Fibroblast of skin of left quadriceps (primary cell): ENCODE measurements around the gene KRTAP10-6.
"Not testable (repeated sequence)": the region's sequence is repeated elsewhere in the genome, so short reads cannot be mapped to it uniquely, and the experiment has no call there.

ENCODE experiments used
- DNase-seq, 2 experiments: peaks; one replicate each; pipeline ENCODE4 v3.0.0-alpha.2; 2013; ENCODE audit warnings: low read depth in 2 of 2

KRTAP10-6 gene

GRCh38 chr21:44599264-44600029, 7.1 kb upstream of the KRTAP10-6 start:
- DNase-seq = no peak

- no peak for DNase-seq
Measured at GRCh38 chr21:44598061-44598460, 5.8 kb upstream of the KRTAP10-6 start.

GRCh38 chr21:44596068-44596725, 3.9 kb upstream of the KRTAP10-6 start:
- DNase-seq = no peak

- no peak for DNase-seq
Measured at GRCh38 chr21:44595524-44595923, 3.2 kb upstream of the KRTAP10-6 start.

GRCh38 chr21:44594406-44594916, 2.2 kb upstream of the KRTAP10-6 start:
- DNase-seq = no peak

- DNase-seq = no peak
Measured at GRCh38 chr21:44593598-44594405, 1.5 kb upstream of the KRTAP10-6 start.

- not testable (repeated sequence) for DNase-seq
Measured at GRCh38 chr21:44591801-44592130, 539 bp downstream of the KRTAP10-6 start.

GRCh38 chr21:44590897-44591800, 1.2 kb downstream of the KRTAP10-6 start:
- not testable (repeated sequence) for DNase-seq

GRCh38 chr21:44590311-44590721, 2.0 kb downstream of the KRTAP10-6 start:
- no peak for DNase-seq

GRCh38 chr21:44589586-44590305, 2.6 kb downstream of the KRTAP10-6 start:
- DNase-seq = no peak

GRCh38 chr21:44589094-44589493, 3.2 kb downstream of the KRTAP10-6 start:
- no peak for DNase-seq

GRCh38 chr21:44585892-44586291, 6.4 kb downstream of the KRTAP10-6 start:
- no peak for DNase-seq

GRCh38 chr21:44583800-44584147, 8.5 kb downstream of the KRTAP10-6 start:
- no peak for DNase-seq

- DNase-seq = no peak
Measured at GRCh38 chr21:44583089-44583799, 9.1 kb downstream of the KRTAP10-6 start.

- no peak for DNase-seq
Measured at GRCh38 chr21:44582055-44582454, 10.2 kb downstream of the KRTAP10-6 start.

- no peak for DNase-seq
Measured at GRCh38 chr21:44581158-44581557, 11.1 kb downstream of the KRTAP10-6 start.

- DNase-seq = not testable (repeated sequence)
Measured at GRCh38 chr21:44580231-44580821, 12.0 kb downstream of the KRTAP10-6 start, which contains the start of gene KRTAP10-5. Gene KRTAP10-5, minus strand, starts transcription at chr21:44580604. Its CDS starts 26 bp downstream, at chr21:44580578.

- DNase-seq = no peak
Measured at GRCh38 chr21:44579833-44580144, 12.5 kb downstream of the KRTAP10-6 start.

- DNase-seq = no peak
Measured at GRCh38 chr21:44579056-44579832, 13.1 kb downstream of the KRTAP10-6 start.
